Measurements from ENCODE around the gene HNRNPA2B1. TPM values are rescaled to one million over a fixed set of nuclear protein-coding genes. Genes with fewer than 3 reads are reported as not detected.
"Not testable (repeated sequence)": the region's sequence is repeated elsewhere in the genome, so short reads cannot be mapped to it uniquely, and the experiment has no call there.

Gene HNRNPA2B1
- total RNA-seq, 1 donor from 2014 or later = 368 TPM

GRCh38 chr7:26195867-26196657 is 4.5 kb downstream of the HNRNPA2B1 start:
- TF ChIP-seq, protein P1, sequence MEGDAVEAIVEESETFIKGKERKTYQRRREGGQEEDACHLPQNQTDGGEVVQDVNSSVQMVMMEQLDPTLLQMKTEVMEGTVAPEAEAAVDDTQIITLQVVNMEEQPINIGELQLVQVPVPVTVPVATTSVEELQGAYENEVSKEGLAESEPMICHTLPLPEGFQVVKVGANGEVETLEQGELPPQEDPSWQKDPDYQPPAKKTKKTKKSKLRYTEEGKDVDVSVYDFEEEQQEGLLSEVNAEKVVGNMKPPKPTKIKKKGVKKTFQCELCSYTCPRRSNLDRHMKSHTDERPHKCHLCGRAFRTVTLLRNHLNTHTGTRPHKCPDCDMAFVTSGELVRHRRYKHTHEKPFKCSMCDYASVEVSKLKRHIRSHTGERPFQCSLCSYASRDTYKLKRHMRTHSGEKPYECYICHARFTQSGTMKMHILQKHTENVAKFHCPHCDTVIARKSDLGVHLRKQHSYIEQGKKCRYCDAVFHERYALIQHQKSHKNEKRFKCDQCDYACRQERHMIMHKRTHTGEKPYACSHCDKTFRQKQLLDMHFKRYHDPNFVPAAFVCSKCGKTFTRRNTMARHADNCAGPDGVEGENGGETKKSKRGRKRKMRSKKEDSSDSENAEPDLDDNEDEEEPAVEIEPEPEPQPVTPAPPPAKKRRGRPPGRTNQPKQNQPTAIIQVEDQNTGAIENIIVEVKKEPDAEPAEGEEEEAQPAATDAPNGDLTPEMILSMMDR (IDR thresholded peaks at IDR 0.05) = no peak
- intact Hi-C loops (cut with DNase I) = no loop called here
- H3K4me1 ChIP-seq = peaks cover 64% of the 10 kb centered on the region
- DNase-seq = no peak
- no peak overlapping the region for H3K27ac ChIP-seq
- no peak for ATAC-seq
- peaks cover 72% of the 10 kb centered on the region for H3K36me3 ChIP-seq
- no peaks in the 10 kb centered on the region for H3K27me3 ChIP-seq (ENCODE audit: low read depth)
- H3K9me3 ChIP-seq = no peaks in the 10 kb centered on the region
- peak overlapping the region; percentile 83 for H3K4me3 ChIP-seq

- ATAC-seq (no peak), DNase-seq (no peak)
- peaks cover 64% of the 10 kb centered on the region for H3K4me1 ChIP-seq
- H3K36me3 ChIP-seq = peaks cover 81% of the 10 kb centered on the region
- H3K4me3 ChIP-seq = no peak overlapping the region
- H3K27me3 ChIP-seq (ENCODE audit: low read depth) = no peaks in the 10 kb centered on the region
- H3K9me3 ChIP-seq = no peaks in the 10 kb centered on the region
- TF ChIP-seq, protein P1 (IDR thresholded peaks at IDR 0.05) = no peak
- no peak overlapping the region for H3K27ac ChIP-seq
- intact Hi-C loops (cut with DNase I) = no loop called here
Observed at GRCh38 chr7:26195182-26195581, 5.4 kb downstream of the HNRNPA2B1 start.

DNA sequence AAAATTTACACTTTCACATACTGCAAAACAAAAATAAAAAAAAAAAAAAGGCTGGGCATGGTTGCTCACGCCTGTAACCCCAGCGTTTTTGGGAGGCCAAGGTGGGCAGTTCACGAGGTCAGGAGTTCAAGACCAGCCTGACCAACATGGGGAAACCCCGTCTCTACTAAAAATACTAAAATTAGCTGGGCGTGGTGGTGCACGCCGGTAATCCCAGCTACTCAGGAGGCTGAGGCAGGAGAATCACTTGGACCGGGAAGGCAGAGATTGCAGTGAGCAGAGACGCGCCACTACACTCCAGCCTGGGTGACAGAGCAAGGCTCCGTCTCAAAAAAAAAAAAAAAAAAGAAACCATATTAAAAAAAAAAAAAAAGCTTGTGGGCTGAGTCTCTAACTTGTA is 5.8 kb downstream of the HNRNPA2B1 start:
- H3K9me3 ChIP-seq; DNase-seq; intact Hi-C loops (cut with DNase I); H3K27ac ChIP-seq; H3K4me3 ChIP-seq; ATAC-seq; H3K27me3 ChIP-seq (ENCODE audit: low read depth): not testable (repeated sequence)
- Histone ChIP-seq H3K36me3 (peaks cover 85% of the 10 kb centered on the region), H3K4me1 (peaks cover 64% of the 10 kb centered on the region)

GRCh38 chr7:26193432-26194207 is 6.9 kb downstream of the HNRNPA2B1 start:
- DNase-seq = no peak
- ATAC-seq = peak; percentile 17 to 18
- TF ChIP-seq, protein P1 (IDR thresholded peaks at IDR 0.05) = no peak
- no peak overlapping the region for H3K4me3 ChIP-seq
- intact Hi-C loops (cut with DNase I) = no loop called here
- no peaks in the 10 kb centered on the region for H3K27me3 ChIP-seq (ENCODE audit: low read depth)
- no peak overlapping the region for H3K27ac ChIP-seq
- H3K9me3 ChIP-seq = no peaks in the 10 kb centered on the region
- peaks cover 64% of the 10 kb centered on the region for H3K4me1 ChIP-seq
- H3K36me3 ChIP-seq = peaks cover 92% of the 10 kb centered on the region

DNA sequence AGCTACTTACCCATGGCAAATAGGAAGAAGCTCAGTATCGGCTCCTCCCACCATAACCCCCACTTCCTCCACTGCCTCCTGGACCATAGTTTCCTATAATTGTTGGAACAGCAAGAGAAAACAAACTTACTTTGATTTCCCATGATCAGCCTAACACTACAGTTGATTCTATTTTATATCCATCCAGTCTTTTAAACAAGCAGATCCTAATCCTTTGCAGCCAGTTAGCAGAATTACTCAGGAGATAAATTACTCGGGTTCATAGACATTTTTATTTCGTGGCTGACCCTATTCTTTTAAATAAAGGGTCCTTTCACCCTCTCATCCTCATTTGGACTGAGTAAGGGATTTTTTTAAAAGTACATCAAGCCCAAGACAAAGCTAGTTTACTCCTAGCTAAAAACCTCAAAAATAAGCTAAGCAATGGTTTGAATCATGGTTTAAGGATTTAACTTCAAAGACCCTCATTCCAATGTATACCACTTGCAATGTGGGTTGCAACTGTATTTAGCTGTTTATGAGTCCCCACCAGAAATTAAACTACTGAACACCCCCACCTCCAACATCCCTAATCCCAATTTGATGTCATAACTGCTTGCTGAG is 8.0 kb downstream of the HNRNPA2B1 start:
- Histone ChIP-seq H3K27ac (no peak overlapping the region), H3K9me3 (no peaks in the 10 kb centered on the region), H3K36me3 (peaks cover 96% of the 10 kb centered on the region), H3K27me3 (ENCODE audit: low read depth) (no peaks in the 10 kb centered on the region), H3K4me3 (no peak overlapping the region), H3K4me1 (peaks cover 68% of the 10 kb centered on the region)
- DNase-seq (no peak), ATAC-seq (no peak)
- TF ChIP-seq, protein P1 (IDR thresholded peaks at IDR 0.05) = no peak
- intact Hi-C loops (cut with DNase I) = no loop called here

All from lower lobe of right lung (tissue), 2 donors.